Activated T-cell treated with anti-CD3 and anti-CD28 coated beads, Interleukin-2, amount 50 U/mL, for 24 hours (primary cell): Measurements from ENCODE around the gene THRA.
"Not testable (repeated sequence)": the region's sequence is repeated elsewhere in the genome, so short reads cannot be mapped to it uniquely, and the experiment has no call there.

Source experiments
- DNase-seq: peaks from one replicate; pipeline ENCODE4 v3.0.0-alpha.2; 2020
- H3K27ac Mint-ChIP-seq: 2 replicates; pipeline ENCODE4 v1.8.0; 2020; ENCODE audit warnings: mild to moderate bottlenecking, mixed read lengths
- H3K27me3 Mint-ChIP-seq: 2 replicates; pipeline ENCODE4 v1.8.0; 2020; ENCODE audit warnings: mixed read lengths
- H3K36me3 Mint-ChIP-seq: 2 replicates; pipeline ENCODE4 v1.8.0; 2020; ENCODE audit warnings: low read depth, mixed read lengths
- H3K4me1 Mint-ChIP-seq: 2 replicates; pipeline ENCODE4 v1.8.0; 2020; ENCODE audit warnings: low read depth, mixed read lengths
- H3K4me3 Mint-ChIP-seq: 2 replicates; pipeline ENCODE4 v1.8.0; 2020; ENCODE audit warnings: mild to moderate bottlenecking, moderate library complexity, mixed read lengths
- H3K9me3 Mint-ChIP-seq: 2 replicates; pipeline ENCODE4 v1.8.0; 2020; ENCODE audit warnings: mixed read lengths

THRA gene

GRCh38 chr17:40115101-40115436 lies 52.3 kb downstream of the THRA start:
- DNase-seq = no peak
- Mint-ChIP-seq H3K4me1 (peaks cover 47% of the 10 kb centered on the region), H3K4me3 (no peak overlapping the region), H3K27ac (no peak overlapping the region), H3K27me3 (no peaks in the 10 kb centered on the region), H3K36me3 (no peaks in the 10 kb centered on the region), H3K9me3 (no peaks in the 10 kb centered on the region)

GRCh38 chr17:40121181-40122135 lies 58.7 kb downstream of the THRA start, which contains the start of gene MSL1:
TSS of gene MSL1 (plus strand) at chr17:40121971. CDS start at chr17:40122613, 642 bp downstream.
- no peaks in the 10 kb centered on the region for H3K27me3 Mint-ChIP-seq
- peak; percentile 91 for DNase-seq

GRCh38 chr17:40122136-40122998 lies 59.6 kb downstream of the THRA start:
- peak; percentile 70 for DNase-seq
- Mint-ChIP-seq H3K27me3 (no peaks in the 10 kb centered on the region), H3K9me3 (no peaks in the 10 kb centered on the region), H3K4me1 (peaks cover 41% of the 10 kb centered on the region), H3K36me3 (peaks cover 41% of the 10 kb centered on the region), H3K27ac (no peak overlapping the region), H3K4me3 (peak overlapping the region; percentile 89)

More at GRCh38 chr17:40121181-40122135, 58.7 kb downstream of the THRA start, which contains the start of gene MSL1:
- Mint-ChIP-seq H3K4me1 (peaks cover 37% of the 10 kb centered on the region), H3K27ac (peak within 1 kb of the TSS; percentile 87), H3K4me3 (peak within 1 kb of the TSS; percentile 89), H3K36me3 (peaks cover 32% of the 10 kb centered on the region), H3K9me3 (no peaks in the 10 kb centered on the region)

GRCh38 chr17:40122999-40123810 lies 60.4 kb downstream of the THRA start:
- H3K4me1 Mint-ChIP-seq = peaks cover 38% of the 10 kb centered on the region
- H3K27ac Mint-ChIP-seq = peak overlapping the region; percentile 92
- H3K4me3 Mint-ChIP-seq = peak overlapping the region; percentile 89
- no peaks in the 10 kb centered on the region for H3K9me3 Mint-ChIP-seq
- peaks cover 50% of the 10 kb centered on the region for H3K36me3 Mint-ChIP-seq
- DNase-seq = peak; percentile 76
- H3K27me3 Mint-ChIP-seq = no peaks in the 10 kb centered on the region

GRCh38 chr17:40123811-40124114 lies 61.0 kb downstream of the THRA start:
- Mint-ChIP-seq H3K36me3 (peaks cover 50% of the 10 kb centered on the region), H3K4me1 (peaks cover 35% of the 10 kb centered on the region), H3K9me3 (no peaks in the 10 kb centered on the region), H3K27me3 (no peaks in the 10 kb centered on the region), H3K27ac (peak overlapping the region; percentile 92), H3K4me3 (peak overlapping the region; percentile 89)
- DNase-seq = no peak

- Mint-ChIP-seq H3K4me1 (peaks cover 37% of the 10 kb centered on the region), H3K9me3 (no peaks in the 10 kb centered on the region), H3K4me3 (peak overlapping the region; percentile 89), H3K27me3 (no peaks in the 10 kb centered on the region), H3K27ac (peak overlapping the region; percentile 70), H3K36me3 (peaks cover 58% of the 10 kb centered on the region)
- no peak for DNase-seq
These were observed 61.7 kb downstream of the THRA start for GRCh38 chr17:40124279-40125141.

GRCh38 chr17:40129498-40129897 lies 66.7 kb downstream of the THRA start:
- peaks cover 22% of the 10 kb centered on the region for H3K4me1 Mint-ChIP-seq
- no peaks in the 10 kb centered on the region for H3K9me3 Mint-ChIP-seq
- DNase-seq = no peak
- H3K36me3 Mint-ChIP-seq = peaks cover 91% of the 10 kb centered on the region
- peak overlapping the region; percentile 26 for H3K27ac Mint-ChIP-seq
- H3K27me3 Mint-ChIP-seq = no peaks in the 10 kb centered on the region
- H3K4me3 Mint-ChIP-seq = no peak overlapping the region

GRCh38 chr17:40130352-40131042 lies 67.7 kb downstream of the THRA start:
- H3K27me3 Mint-ChIP-seq = no peaks in the 10 kb centered on the region
- H3K9me3 Mint-ChIP-seq = no peaks in the 10 kb centered on the region
- H3K4me3 Mint-ChIP-seq = no peak overlapping the region
- no peak for DNase-seq
- H3K27ac Mint-ChIP-seq = peak overlapping the region; percentile 51
- H3K36me3 Mint-ChIP-seq = peaks cover 95% of the 10 kb centered on the region
- peaks cover 18% of the 10 kb centered on the region for H3K4me1 Mint-ChIP-seq

- Mint-ChIP-seq H3K4me3 (no peak overlapping the region), H3K36me3 (peaks cover 91% of the 10 kb centered on the region)
- no peak for DNase-seq
These were observed 71.4 kb downstream of the THRA start for GRCh38 chr17:40134184-40134583.

GRCh38 chr17:40135817-40136216 lies 73.1 kb downstream of the THRA start:
- Mint-ChIP-seq H3K27ac (peak overlapping the region; percentile 50), H3K4me3 (no peak overlapping the region)

More at GRCh38 chr17:40134184-40134583, 71.4 kb downstream of the THRA start:
- peak overlapping the region; percentile 61 for H3K27ac Mint-ChIP-seq
- no peaks in the 10 kb centered on the region for H3K27me3 Mint-ChIP-seq
- no peaks in the 10 kb centered on the region for H3K9me3 Mint-ChIP-seq
- H3K4me1 Mint-ChIP-seq = peaks cover 27% of the 10 kb centered on the region

GRCh38 chr17:40139566-40140058 lies 76.8 kb downstream of the THRA start:
- no peaks in the 10 kb centered on the region for H3K9me3 Mint-ChIP-seq
- peaks cover 76% of the 10 kb centered on the region for H3K36me3 Mint-ChIP-seq
- DNase-seq = no peak
- peak overlapping the region; percentile 87 for H3K4me3 Mint-ChIP-seq
- no peaks in the 10 kb centered on the region for H3K27me3 Mint-ChIP-seq
- peaks cover 46% of the 10 kb centered on the region for H3K4me1 Mint-ChIP-seq
- peak overlapping the region; percentile 98 for H3K27ac Mint-ChIP-seq

More at GRCh38 chr17:40135817-40136216, 73.1 kb downstream of the THRA start:
- no peak for DNase-seq
- H3K27me3 Mint-ChIP-seq = no peaks in the 10 kb centered on the region
- peaks cover 86% of the 10 kb centered on the region for H3K36me3 Mint-ChIP-seq
- no peaks in the 10 kb centered on the region for H3K9me3 Mint-ChIP-seq
- H3K4me1 Mint-ChIP-seq = peaks cover 31% of the 10 kb centered on the region

- Mint-ChIP-seq H3K27ac (peak overlapping the region; percentile 57), H3K36me3 (peaks cover 72% of the 10 kb centered on the region), H3K4me1 (peaks cover 53% of the 10 kb centered on the region)
- not testable (repeated sequence) for H3K27me3 Mint-ChIP-seq, H3K4me3 Mint-ChIP-seq, DNase-seq, H3K9me3 Mint-ChIP-seq
These were observed 80.4 kb downstream of the THRA start for GRCh38 chr17:40143166-40143565.
